ENCODE measurements around the gene APOBEC3B. TPM values are rescaled to one million over a fixed set of nuclear protein-coding genes. Genes with fewer than 3 reads are reported as not detected.
"Not testable (repeated sequence)": the region's sequence is repeated elsewhere in the genome, so short reads cannot be mapped to it uniquely, and the experiment has no call there.

APOBEC3B gene
- polyA plus RNA-seq, 3 donors, result 5.9 to 7.6 (median 6.5) TPM

DNA sequence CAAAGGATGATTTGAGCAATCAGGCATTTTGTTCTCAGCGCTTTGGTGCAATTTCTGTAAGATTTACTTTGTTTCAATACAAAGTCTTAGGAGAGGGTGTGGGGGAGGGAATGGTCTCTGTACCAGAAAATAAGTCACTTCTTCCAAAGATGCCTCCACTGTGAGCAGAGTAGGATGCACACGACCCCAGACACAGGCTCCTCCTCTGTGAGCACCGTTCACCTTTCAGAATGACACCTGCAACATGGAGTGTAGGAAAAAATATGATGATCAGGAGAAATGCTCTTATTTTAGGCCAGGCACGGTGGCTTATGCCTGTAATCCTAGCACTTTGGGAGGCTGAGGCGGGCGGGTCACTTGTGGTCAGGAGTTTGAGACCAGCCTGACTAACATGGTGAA lies 32.6 kb downstream of the APOBEC3B start:
- not testable (repeated sequence) for DNase-seq (ENCODE audit: extremely low read depth in 1 of 11, low read depth in 9 of 11, low spot score in 4 of 11)

DNA sequence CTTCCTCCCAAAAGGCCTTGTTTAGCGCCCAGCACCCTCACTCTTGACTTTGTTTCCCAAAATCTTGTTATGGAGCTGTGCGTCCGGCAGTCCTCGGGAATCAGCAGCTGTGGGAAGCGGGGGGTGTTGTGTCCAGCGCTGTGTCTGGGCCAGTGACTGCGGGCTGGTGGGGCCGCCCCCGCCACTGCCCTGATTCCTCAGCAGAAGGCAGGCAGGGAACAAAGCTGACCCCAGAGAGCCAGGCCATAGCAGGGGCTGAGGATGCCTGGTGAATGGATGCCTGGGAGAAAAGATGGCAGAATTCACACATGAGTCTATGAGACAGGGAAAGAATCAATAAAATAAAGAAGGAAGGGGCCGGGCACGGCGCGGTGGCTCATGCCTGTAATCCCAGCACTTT lies 34.4 kb downstream of the APOBEC3B start:
- no peak for DNase-seq (ENCODE audit: extremely low read depth in 1 of 11, low read depth in 9 of 11, low spot score in 4 of 11)

DNA sequence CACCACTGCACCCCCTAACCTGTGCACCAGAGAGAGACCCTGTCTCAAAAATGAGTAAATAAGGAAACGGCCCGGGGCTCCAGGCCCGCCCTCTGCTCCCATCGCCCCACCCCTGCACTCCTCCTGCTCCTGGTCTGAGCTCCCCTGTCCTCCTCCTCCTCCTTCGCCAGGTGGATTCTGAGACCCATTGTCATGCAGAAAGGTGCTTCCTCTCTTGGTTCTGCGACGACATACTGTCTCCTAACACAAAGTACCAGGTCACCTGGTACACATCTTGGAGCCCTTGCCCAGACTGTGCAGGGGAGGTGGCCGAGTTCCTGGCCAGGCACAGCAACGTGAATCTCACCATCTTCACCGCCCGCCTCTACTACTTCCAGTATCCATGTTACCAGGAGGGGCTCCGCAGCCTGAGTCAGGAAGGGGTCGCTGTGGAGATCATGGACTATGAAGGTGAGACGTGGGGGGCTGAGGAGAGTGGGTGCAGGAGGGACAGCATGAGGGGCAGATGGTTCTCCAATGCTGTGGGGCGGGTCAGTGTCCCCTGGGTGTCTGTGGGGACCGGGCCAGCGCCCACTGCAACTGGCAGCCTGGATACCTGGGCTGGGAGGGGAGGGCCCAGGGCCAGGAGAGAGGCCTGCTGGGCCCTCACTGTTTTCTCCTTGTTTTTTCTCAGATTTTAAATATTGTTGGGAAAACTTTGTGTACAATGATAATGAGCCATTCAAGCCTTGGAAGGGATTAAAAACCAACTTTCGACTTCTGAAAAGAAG lies 35.6 kb downstream of the APOBEC3B start:
- no peak for DNase-seq (ENCODE audit: extremely low read depth in 1 of 11, low read depth in 9 of 11, low spot score in 4 of 11)

DNA sequence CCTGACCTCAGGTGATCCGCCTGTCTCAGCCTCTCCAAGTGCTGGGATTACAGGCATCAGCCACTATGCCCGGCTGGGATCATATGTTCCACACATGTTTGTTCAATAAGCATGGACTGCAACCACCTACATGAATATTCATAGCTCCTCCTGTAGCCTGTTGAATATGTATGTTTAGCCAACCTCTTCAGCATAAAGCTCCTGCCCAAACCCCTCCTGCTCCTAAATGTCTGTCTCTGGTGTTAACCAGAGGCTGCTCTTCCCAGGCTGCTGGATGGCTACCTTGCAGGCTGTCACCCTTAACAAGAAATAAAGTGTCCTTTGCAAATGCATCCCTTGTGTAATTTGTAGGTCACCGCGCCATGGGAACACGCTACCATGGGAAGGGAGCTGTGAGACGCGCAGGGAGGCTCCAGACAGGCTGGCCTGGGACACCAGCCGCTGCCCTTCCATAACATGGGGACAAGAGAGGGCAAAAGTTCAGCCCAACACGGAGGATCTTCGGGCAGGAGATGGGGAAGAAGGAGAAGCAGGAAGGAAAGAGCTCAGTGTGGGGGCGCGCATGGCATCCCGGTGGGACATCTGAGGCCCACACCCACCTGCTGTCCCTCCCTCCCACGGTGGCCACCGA lies 38.0 kb downstream of the APOBEC3B start:
- not testable (repeated sequence) for DNase-seq (ENCODE audit: extremely low read depth in 1 of 11, low read depth in 9 of 11, low spot score in 4 of 11)

DNA sequence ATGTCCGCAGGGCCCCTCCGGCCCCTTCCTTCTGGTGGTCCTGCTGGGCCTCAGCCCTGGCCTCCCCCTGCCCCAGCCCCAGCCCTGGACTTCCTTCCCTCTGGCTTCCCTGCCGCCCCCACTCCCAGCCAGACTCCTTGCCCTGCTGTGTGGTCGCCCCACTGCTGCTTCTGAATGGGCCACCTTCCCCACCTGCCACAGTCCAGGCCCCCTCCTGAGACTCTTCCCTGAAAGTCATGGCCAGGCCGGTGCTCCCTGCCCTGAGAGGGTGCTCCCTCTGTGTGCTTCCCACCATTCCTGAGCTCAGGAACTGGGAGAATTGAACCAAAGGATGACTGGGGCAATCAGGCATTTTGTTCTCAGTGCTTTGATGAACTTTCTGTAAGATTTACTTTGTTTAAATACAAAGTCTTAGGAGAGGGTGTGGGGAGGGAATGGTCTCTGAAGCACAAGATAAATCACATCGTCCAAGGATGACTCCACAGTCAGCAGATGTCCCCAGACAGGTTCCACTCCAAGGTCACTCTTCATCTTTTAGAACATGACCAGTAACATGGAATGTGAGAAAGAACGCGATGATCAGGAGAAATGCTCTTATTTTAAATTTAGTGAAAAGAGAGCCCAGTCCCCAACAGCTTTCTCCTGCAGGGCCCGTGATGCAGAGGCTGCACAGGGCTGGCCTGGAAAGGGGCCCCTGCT lies 39.6 kb downstream of the APOBEC3B start:
- DNase-seq (ENCODE audit: extremely low read depth in 1 of 11, low read depth in 9 of 11, low spot score in 4 of 11), result no peak

DNA sequence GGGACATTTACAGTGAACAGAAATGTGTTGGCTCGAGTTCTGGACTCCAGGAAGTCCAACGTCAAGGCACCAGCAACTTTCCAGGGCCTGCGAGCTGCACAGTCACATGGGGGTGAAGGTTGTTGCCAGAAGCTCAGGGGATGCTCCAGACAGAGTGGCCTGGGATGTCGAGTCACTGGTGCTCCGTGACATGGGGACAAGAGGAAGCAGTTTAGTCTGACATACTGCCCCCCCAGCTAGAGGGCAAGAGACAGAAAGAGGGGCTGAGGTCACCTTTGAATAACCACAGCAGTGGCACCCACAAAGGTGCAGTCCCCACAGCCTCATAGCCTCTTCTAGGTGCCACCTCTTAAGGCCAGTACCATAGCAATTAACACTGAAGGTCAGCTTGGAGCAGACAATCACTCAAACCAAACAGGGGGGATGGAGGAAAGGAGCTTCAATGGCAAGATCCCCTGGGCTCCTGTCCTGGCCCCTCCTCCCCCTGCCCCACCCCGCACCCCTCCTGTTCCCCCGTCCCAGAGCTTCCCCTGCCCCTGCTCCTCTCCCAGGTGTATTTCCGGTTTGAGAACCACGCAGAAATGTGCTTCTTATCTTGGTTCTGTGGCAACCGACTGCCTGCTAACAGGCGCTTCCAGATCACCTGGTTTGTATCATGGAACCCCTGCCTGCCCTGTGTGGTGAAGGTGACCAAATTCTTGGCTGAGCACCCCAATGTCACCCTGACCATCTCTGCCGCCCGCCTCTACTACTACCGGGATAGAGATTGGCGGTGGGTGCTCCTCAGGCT lies 42.6 kb downstream of the APOBEC3B start:
- DNase-seq (ENCODE audit: extremely low read depth in 1 of 11, low read depth in 9 of 11, low spot score in 4 of 11), result no peak

DNA sequence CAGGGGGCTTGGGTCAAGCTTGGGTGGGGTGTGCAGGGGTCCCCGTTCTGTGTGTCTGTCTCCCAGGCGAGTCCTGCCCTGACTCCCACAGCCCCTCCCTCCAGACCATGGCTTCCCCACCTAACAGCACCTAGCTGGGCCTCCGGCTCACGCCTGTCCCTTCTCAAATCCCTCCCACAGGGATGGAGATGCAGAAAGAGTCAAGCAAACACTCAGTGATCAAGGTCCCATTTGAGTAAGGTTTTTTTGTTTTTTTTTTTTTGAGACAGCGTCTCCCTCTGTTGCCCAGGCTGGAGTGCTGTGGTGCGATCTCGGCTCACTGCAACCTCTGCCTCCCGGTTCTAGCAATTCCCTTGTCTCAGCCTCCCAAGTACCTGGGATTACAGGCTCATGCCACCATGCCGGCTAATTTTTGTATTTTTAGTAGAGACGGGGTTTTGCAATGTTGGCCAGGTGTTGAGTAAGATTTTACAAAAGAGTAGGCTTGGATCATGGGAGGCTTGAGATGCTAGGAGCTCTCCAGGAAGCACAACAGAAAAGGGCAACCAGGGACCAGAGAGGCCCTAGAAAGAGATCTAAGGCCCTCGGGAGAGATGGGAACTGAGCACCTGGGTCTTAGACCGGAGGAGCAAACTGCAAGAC lies 44.5 kb downstream of the APOBEC3B start:
- no peak for DNase-seq (ENCODE audit: extremely low read depth in 1 of 11, low read depth in 9 of 11, low spot score in 4 of 11)

DNA sequence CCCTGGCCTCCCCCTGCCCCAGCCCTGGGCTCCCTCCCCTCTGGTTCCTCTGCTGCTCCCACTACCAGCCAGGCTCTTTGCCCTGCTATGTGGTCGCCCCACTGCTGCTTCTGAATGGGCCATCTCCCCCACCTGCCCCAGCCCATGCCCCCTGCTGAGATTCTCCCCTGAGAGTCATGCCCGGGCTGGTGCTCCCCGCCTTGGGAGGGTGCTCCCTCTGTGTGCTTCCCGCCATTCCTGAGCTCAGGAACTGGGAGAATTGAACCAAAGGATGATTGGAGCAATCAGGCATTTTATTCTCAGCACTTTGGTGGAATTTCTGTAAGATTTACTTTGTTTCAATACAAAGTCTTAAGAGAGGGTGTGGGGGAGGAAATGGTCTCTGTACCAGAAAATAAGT lies 45.6 kb downstream of the APOBEC3B start:
- DNase-seq (ENCODE audit: extremely low read depth in 1 of 11, low read depth in 9 of 11, low spot score in 4 of 11), result no peak

DNA sequence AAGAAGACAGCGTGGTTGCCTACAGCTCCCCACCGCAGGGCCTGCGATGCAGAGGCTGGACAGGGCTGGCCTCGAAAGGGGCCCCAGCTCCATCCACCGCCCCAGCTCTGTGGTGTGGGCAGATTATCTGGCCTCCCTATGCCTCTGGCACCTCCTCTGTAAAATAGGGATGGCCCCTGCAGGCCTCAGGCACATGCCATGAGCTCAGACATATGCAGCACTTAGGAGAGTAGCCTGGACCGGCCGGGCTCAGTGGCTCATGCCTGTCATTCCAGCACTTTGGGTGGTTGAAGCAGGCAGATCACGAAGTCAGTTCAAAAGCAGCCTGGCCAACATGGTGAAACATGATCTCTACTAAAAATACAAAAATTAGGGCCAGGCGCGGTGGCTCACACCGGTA lies 46.1 kb downstream of the APOBEC3B start:
- DNase-seq (ENCODE audit: extremely low read depth in 1 of 11, low read depth in 9 of 11, low spot score in 4 of 11), result no peak

DNA sequence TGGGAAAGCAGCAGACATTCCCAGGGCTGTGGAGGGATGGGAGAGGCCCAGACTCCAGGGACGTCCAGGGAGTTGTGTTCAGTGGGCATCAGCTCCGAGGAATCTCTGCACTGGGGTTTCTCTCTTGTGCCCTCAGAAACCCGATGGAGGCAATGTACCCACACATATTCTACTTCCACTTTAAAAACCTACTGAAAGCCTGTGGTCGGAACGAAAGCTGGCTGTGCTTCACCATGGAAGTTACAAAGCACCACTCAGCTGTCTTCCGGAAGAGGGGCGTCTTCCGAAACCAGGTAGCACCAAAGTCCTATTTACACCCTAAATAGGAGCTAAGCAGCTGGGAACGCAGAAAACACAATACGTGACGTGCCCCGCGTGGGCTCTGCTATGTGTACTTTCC lies 47.1 kb downstream of the APOBEC3B start:
- DNase-seq (ENCODE audit: extremely low read depth in 1 of 11, low read depth in 9 of 11, low spot score in 4 of 11), result no peak

DNA sequence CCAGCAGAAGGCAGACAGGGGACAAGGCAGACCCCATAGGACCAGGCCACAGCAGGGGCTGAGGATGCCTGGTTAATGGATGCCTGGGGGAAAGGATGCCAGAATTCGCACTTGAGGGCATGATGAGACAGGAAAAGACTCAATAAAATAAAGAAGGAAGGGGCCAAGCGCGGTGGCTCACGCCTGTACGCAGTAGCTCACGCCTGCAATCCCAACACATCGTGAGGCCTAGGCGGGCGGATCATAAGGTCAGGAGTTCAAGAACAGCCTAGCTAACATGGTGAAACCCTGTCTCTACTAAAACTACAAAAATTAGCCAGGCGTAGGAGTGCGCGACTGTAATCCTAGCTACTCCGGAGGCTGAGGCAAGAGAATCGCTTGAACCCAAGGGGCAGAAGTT lies 48.6 kb downstream of the APOBEC3B start:
- DNase-seq (ENCODE audit: extremely low read depth in 1 of 11, low read depth in 9 of 11, low spot score in 4 of 11), result no peak

DNA sequence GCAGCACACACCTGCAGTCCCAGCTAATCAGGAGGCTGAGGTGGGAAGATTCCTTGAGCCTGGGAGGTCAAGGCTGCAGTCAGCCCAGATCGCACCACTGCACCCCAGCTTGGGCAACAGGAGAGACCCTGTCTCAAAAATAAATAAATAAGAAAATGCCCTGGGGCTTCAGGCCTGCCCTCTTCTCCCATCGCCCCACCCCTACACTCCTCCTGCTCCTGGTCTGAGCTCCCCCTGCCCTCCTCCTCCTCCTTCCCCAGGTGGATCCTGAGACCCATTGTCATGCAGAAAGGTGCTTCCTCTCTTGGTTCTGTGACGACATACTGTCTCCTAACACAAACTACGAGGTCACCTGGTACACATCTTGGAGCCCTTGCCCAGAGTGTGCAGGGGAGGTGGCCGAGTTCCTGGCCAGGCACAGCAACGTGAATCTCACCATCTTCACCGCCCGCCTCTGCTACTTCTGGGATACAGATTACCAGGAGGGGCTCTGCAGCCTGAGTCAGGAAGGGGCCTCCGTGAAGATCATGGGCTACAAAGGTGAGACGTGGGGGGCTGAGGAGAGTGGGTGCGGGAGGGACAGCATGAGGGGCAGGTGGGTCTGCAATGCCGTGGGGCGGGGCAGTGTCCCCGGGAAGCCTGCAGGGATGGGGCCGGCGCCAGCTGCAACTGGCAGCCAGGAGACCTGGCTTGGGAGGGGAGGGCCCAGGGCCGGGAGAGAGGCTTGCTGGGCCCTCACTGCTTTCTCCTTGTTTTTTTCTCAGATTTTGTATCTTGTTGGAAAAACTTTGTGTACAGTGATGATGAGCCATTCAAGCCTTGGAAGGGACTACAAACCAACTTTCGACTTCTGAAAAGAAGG lies 49.5 kb downstream of the APOBEC3B start:
- DNase-seq (ENCODE audit: extremely low read depth in 1 of 11, low read depth in 9 of 11, low spot score in 4 of 11), result not testable (repeated sequence)

DNA sequence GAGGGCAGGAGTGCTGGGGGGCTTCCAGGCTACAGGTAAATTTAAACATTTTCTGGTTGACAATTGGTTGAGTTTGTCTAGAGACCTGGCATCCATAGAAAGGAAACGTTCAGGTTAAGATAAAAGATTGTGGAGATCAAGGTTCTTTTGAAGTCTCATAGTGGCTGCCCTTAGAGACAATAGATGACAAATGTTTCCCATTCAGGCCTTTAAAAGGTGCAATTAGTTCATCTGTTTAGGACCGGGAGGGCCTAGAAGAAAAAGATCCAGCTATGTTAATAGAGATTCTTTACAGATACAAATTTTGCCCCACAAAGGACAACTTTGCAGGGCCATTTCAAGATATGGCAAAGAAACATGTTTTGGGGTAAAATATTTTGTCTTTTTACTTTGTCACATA lies 54.9 kb downstream of the APOBEC3B start:
- DNase-seq (ENCODE audit: extremely low read depth in 1 of 11, low read depth in 9 of 11, low spot score in 4 of 11), result not testable (repeated sequence)

DNA sequence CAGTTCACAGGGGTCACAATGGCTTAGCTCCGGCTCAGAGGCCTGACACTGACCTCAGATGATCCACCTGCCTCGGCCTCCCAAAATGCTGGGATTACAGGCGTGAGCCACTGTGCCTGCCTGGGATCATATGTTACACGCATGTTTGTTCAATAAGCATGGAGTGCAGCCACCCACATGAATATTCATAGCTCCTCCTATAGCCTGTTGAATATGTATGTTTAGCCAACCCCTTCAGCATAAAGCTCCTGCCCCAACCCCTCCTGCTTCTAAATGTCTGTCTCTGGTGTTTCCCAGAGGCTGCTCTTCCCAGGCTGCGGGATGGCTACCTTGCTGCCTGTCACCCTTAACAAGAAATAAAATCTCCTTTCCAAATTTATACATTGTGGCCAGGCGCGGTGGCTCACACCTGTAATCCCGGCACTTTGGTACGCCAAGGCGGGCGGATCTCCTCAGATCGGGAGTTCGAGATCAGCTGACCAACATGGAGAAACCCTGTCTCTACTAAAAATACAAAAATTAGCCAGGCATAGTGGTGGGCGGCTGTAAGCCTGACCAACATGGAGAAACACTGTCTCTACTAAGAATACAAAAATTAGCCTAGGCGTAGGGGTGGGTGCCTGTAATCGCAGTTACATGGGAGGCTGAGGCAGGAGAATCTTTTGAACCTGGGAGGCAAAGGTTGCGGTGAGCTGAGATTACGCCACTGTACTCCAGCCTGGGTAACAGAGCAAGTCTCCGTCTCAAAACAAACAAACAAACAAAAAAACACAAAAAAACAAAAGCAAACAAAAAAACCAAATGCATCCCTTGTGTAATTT lies 57.4 kb downstream of the APOBEC3B start:
- no peak for DNase-seq (ENCODE audit: extremely low read depth in 1 of 11, low read depth in 9 of 11, low spot score in 4 of 11)

DNA sequence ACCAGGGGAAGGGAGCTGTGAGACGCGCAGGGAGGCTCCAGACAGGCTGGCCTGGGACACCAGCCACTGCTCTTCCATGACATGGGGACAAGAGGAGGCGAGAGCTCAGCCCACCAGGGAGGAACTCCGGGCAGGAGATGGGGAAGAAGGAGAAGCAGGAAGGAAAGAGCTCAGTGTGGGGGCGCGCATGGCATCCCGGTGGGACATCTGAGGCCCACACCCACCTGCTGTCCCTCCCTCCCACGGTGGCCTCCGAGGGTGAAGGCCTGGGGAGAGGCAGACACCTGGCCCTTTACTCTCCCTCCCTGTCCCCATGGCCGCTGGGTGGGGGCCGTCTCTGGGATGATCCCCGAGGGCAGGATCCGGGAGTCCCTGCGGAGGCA lies 58.0 kb downstream of the APOBEC3B start:
- not testable (repeated sequence) for DNase-seq (ENCODE audit: extremely low read depth in 1 of 11, low read depth in 9 of 11, low spot score in 4 of 11)

DNA sequence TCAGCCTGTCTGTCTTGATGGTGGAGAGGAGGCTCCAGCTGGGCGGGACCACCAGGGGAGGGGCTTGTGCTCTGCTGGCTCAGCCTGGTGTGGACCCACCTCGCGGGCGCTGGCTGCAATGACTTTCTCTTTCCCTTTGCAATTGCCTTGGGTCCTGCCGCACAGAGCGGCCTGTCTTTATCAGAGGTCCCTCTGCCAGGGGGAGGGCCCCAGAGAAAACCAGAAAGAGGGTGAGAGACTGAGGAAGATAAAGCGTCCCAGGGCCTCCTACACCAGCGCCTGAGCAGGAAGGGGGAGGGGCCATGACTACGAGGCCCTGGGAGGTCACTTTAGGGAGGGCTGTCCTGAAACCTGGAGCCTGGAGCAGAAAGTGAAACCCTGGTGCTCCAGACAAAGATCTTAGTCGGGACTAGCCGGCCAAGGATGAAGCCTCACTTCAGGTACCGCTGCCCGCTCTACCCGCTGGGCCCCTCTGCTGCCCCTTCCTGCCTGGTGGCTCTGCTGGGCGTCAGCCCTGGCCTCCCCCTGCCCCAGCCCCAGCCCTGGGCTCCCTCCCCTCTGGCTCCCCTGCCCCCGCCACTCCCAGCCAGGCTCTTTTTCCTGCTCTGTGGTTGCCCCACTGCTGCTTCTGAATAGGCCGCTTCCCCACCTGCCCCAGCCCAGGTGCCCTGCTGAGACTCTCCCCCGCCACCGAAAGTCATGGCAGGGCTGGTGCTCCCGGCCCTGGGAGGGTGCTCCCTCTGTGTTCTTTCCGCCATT lies 58.6 kb downstream of the APOBEC3B start, which contains the start of gene APOBEC3F:
APOBEC3F (plus strand) TSS at position 327 of the 759 bp plus-strand sequence; CDS start at position 424, 97 bp downstream.
- peak in 8 of 11 donors; percentile 12 to 34 (median 24) for DNase-seq (ENCODE audit: extremely low read depth in 1 of 11, low read depth in 9 of 11, low spot score in 4 of 11)

Data from renal cortex interstitium (tissue), 11 donors.